ENCODE measurements around the gene KCNQ1OT1.

The KCNQ1OT1 gene

DNA sequence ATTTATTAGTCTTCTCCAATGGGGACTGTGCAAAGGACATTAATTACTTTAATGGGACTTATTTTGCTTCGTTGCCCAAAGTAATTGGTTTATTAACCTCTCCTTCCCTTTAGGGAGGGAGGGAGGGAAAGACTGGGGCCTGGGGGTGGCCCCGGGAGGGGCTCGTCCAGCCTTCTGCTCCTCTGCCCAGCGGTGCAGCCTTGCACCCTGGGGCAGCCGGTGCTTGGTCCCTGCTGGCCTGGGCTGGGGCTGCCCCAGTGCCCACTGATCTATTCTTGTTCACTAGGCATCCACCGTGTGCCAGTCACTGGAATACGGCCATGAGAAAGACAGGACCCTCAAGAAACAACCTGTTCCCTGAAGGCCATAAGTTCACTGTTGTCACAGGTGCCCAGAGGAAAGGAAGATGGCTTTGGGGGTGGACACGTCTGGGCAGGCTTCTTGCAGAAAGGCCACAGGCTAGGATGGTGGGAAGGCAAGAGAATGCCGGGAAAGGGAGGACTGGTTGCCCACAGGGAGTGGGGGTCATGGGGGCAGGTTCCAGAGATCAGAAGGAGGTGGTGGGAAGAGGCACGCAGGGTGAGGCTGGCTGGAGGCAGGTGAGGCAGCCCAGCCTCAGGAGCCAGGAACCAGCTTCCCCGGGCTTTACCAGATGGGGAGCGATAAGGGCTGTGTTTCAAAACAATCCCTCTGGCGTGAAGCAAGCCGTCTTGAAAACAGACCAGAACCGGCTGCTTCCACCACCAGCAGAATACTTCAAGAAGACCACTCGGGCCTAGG, 47.6 kb upstream of the KCNQ1OT1 start:
- H3K9me3 ChIP-seq (ENCODE audit: insufficient read depth, low read depth, low read length) = no peaks in the 10 kb centered on the region
- no peak overlapping the region for H3K4me3 ChIP-seq (ENCODE audit: low read length, poor library complexity, severe bottlenecking)
- no peaks in the 10 kb centered on the region for H3K27me3 ChIP-seq (ENCODE audit: insufficient read depth, low read length, poor library complexity, severe bottlenecking)
- H3K79me2 ChIP-seq (ENCODE audit: insufficient read depth, low read length) = no peaks in the 10 kb centered on the region
- H4K20me1 ChIP-seq (ENCODE audit: insufficient read depth, low read length, poor library complexity, severe bottlenecking) = no peaks in the 10 kb centered on the region
- H3K4me1 ChIP-seq (ENCODE audit: insufficient read depth, low read length, poor library complexity, severe bottlenecking) = no peaks in the 10 kb centered on the region
- no peak overlapping the region for H3K9ac ChIP-seq (ENCODE audit: low read depth, low read length, poor library complexity, severe bottlenecking)
- no peak overlapping the region for H2AFZ ChIP-seq (ENCODE audit: low read length)
- TF ChIP-seq, protein P1, sequence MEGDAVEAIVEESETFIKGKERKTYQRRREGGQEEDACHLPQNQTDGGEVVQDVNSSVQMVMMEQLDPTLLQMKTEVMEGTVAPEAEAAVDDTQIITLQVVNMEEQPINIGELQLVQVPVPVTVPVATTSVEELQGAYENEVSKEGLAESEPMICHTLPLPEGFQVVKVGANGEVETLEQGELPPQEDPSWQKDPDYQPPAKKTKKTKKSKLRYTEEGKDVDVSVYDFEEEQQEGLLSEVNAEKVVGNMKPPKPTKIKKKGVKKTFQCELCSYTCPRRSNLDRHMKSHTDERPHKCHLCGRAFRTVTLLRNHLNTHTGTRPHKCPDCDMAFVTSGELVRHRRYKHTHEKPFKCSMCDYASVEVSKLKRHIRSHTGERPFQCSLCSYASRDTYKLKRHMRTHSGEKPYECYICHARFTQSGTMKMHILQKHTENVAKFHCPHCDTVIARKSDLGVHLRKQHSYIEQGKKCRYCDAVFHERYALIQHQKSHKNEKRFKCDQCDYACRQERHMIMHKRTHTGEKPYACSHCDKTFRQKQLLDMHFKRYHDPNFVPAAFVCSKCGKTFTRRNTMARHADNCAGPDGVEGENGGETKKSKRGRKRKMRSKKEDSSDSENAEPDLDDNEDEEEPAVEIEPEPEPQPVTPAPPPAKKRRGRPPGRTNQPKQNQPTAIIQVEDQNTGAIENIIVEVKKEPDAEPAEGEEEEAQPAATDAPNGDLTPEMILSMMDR (conservative IDR thresholded peaks at IDR 0.05; ENCODE audit: low read length) = no peak
- no peak for TF ChIP-seq EZH2phosphoT487 (IDR thresholded peaks at IDR 0.05; ENCODE audit: borderline replicate concordance)
- no peaks in the 10 kb centered on the region for H3F3A ChIP-seq (ENCODE audit: low read depth)
- no peaks in the 10 kb centered on the region for H3K9me2 ChIP-seq (replicated peaks; ENCODE audit: low read depth, low read length)
- no peak overlapping the region for H3K4me2 ChIP-seq (ENCODE audit: low read depth, low read length, poor library complexity, severe bottlenecking)
- H3K36me3 ChIP-seq (ENCODE audit: insufficient read depth, low read length) = no peaks in the 10 kb centered on the region

DNA sequence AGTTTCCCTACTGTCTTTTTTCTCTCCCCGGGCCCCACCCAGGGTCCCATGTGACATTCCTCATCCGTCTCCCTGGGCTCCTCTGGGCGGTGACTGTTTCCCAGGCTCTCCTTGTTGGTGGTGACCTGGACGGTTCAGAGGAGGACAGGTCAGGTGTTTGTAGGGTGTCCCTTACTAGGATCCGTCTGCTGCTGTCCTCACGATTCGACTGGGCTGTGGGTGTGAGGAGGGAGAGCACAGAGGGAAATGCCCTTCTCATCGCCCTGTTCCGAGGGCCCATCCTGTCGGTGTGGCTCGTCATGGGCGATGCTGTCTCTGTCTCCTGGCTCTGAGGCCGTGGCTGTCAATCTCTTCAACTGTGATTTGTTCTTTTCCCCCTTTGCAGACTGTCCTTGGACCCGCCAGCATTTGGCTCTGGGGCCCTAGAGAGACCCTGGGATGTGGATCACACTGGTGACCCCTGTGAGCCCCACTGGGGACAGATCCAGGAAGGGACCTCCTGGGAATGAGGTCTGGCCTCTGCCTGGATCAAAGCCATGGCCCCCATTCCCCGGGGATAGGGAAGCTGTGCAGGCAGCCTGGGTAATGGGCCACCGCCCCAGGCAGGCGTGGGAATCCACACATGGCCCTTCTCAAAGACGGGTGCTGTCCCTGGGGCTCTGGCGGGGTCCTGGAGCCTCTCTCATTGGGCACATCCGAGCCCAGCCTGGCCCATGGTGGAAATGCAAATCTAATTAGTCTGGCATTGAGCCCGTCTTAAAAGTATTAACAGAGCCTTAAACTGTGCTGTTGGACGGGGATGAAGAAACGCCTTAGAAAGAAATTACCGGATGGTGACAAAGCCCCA, 46.8 kb upstream of the KCNQ1OT1 start:
- Histone ChIP-seq H4K20me1 (ENCODE audit: insufficient read depth, low read length, poor library complexity, severe bottlenecking) (no peaks in the 10 kb centered on the region), H3K4me2 (ENCODE audit: low read depth, low read length, poor library complexity, severe bottlenecking) (no peak overlapping the region), H3K36me3 (ENCODE audit: insufficient read depth, low read length) (no peaks in the 10 kb centered on the region), H3K4me1 (ENCODE audit: insufficient read depth, low read length, poor library complexity, severe bottlenecking) (peaks cover 5% of the 10 kb centered on the region), H3K9me2 (replicated peaks; ENCODE audit: low read depth, low read length) (no peaks in the 10 kb centered on the region), H2AFZ (ENCODE audit: low read length) (no peak overlapping the region), H3K79me2 (ENCODE audit: insufficient read depth, low read length) (no peaks in the 10 kb centered on the region), H3K27me3 (ENCODE audit: insufficient read depth, low read length, poor library complexity, severe bottlenecking) (no peaks in the 10 kb centered on the region), H3F3A (ENCODE audit: low read depth) (no peaks in the 10 kb centered on the region), H3K9ac (ENCODE audit: low read depth, low read length, poor library complexity, severe bottlenecking) (no peak overlapping the region), H3K4me3 (ENCODE audit: low read length, poor library complexity, severe bottlenecking) (no peak overlapping the region), H3K9me3 (ENCODE audit: insufficient read depth, low read depth, low read length) (no peaks in the 10 kb centered on the region)
- TF ChIP-seq, protein P1 (conservative IDR thresholded peaks at IDR 0.05; ENCODE audit: low read length) = no peak
- TF ChIP-seq EZH2phosphoT487 (IDR thresholded peaks at IDR 0.05; ENCODE audit: borderline replicate concordance) = no peak

DNA sequence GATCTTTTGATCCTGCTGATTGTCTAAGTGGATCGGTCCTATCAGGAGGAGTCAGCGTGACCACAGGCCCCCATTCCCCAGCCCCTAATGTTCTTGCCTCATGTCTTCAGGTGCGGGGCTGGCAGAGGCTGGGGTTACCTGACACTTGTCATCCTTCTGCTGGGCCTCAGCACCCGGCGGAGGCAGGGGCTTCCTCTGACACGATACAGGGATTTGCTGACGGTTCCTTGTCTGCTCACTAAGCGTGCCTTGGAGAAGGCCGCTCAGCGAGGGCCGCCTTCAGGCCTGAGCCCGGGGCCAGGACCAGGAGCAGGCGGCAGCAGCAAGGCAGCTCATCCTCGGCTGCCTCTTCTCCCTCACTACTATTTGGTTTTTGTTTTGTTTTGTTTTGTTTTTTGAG, 45.7 kb upstream of the KCNQ1OT1 start:
- Histone ChIP-seq H3F3A (ENCODE audit: low read depth) (no peaks in the 10 kb centered on the region), H2AFZ (ENCODE audit: low read length) (no peak overlapping the region), H3K9me2 (replicated peaks; ENCODE audit: low read depth, low read length) (no peaks in the 10 kb centered on the region), H4K20me1 (ENCODE audit: insufficient read depth, low read length, poor library complexity, severe bottlenecking) (no peaks in the 10 kb centered on the region), H3K79me2 (ENCODE audit: insufficient read depth, low read length) (no peaks in the 10 kb centered on the region), H3K27me3 (ENCODE audit: insufficient read depth, low read length, poor library complexity, severe bottlenecking) (no peaks in the 10 kb centered on the region), H3K36me3 (ENCODE audit: insufficient read depth, low read length) (no peaks in the 10 kb centered on the region), H3K4me1 (ENCODE audit: insufficient read depth, low read length, poor library complexity, severe bottlenecking) (peaks cover 15% of the 10 kb centered on the region), H3K4me3 (ENCODE audit: low read length, poor library complexity, severe bottlenecking) (no peak overlapping the region), H3K9ac (ENCODE audit: low read depth, low read length, poor library complexity, severe bottlenecking) (no peak overlapping the region), H3K9me3 (ENCODE audit: insufficient read depth, low read depth, low read length) (no peaks in the 10 kb centered on the region), H3K4me2 (ENCODE audit: low read depth, low read length, poor library complexity, severe bottlenecking) (no peak overlapping the region)
- no peak for TF ChIP-seq EZH2phosphoT487 (IDR thresholded peaks at IDR 0.05; ENCODE audit: borderline replicate concordance)
- TF ChIP-seq, protein P1 (conservative IDR thresholded peaks at IDR 0.05; ENCODE audit: low read length) = no peak

Data from Loucy (cell line).